Measurements from ENCODE around the gene RERG. TPM values are rescaled to one million over a fixed set of nuclear protein-coding genes. Genes with fewer than 3 reads are reported as not detected.

Gene RERG
- total and polyA plus RNA-seq, 4 donors = 1.0 to 1.4 (median 1.1) TPM

DNA sequence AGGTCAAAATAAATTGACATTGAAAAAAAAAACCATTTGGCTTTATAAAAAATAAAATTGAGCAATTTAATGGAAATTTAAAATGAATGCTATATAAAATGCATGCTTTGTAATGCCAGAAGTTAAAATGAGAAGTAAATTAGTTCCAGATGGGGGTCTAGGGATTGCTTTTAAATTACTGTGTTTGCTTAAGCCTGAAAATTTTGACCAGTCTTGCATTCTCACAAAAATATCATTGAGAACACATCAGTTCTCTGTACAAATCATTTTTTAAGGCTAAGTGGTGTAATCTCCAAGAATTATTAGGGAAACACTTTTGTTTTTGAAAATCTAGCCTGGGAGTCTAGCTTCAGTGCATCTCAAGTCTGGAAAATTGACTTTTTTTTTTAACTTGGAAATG lies 90.7 kb downstream of the RERG start:
- TF ChIP-seq HNF4G (IDR thresholded peaks at IDR 0.05) (no peak), RXRA (IDR thresholded peaks at IDR 0.05) (no peak), EGR1 (IDR thresholded peaks at IDR 0.05; ENCODE audit: low read depth in 2 of 2) (no peak), GABPA (IDR thresholded peaks at IDR 0.05 in 1 of 2, conservative IDR thresholded peaks at IDR 0.05 in 1 of 2) (no peak), SP1 (IDR thresholded peaks at IDR 0.05) (no peak), FOXA2 (IDR thresholded peaks at IDR 0.05) (no peak), JUND (IDR thresholded peaks at IDR 0.05) (no peak), TAF1 (conservative IDR thresholded peaks at IDR 0.05) (no peak), RAD21 (IDR thresholded peaks at IDR 0.05) (no peak), FOXA1 (IDR thresholded peaks at IDR 0.05) (no peak)
- TF ChIP-seq, protein P1, sequence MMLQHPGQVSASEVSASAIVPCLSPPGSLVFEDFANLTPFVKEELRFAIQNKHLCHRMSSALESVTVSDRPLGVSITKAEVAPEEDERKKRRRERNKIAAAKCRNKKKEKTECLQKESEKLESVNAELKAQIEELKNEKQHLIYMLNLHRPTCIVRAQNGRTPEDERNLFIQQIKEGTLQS (IDR thresholded peaks at IDR 0.05) = no peak
- TF ChIP-seq, protein P2, sequence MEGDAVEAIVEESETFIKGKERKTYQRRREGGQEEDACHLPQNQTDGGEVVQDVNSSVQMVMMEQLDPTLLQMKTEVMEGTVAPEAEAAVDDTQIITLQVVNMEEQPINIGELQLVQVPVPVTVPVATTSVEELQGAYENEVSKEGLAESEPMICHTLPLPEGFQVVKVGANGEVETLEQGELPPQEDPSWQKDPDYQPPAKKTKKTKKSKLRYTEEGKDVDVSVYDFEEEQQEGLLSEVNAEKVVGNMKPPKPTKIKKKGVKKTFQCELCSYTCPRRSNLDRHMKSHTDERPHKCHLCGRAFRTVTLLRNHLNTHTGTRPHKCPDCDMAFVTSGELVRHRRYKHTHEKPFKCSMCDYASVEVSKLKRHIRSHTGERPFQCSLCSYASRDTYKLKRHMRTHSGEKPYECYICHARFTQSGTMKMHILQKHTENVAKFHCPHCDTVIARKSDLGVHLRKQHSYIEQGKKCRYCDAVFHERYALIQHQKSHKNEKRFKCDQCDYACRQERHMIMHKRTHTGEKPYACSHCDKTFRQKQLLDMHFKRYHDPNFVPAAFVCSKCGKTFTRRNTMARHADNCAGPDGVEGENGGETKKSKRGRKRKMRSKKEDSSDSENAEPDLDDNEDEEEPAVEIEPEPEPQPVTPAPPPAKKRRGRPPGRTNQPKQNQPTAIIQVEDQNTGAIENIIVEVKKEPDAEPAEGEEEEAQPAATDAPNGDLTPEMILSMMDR (IDR thresholded peaks at IDR 0.05; ENCODE audit: low read depth, low read length, missing input control) = no peak
- TF ChIP-seq, protein P3, sequence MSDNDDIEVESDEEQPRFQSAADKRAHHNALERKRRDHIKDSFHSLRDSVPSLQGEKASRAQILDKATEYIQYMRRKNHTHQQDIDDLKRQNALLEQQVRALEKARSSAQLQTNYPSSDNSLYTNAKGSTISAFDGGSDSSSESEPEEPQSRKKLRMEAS (IDR thresholded peaks at IDR 0.05) = no peak
- TF ChIP-seq, protein P4, sequence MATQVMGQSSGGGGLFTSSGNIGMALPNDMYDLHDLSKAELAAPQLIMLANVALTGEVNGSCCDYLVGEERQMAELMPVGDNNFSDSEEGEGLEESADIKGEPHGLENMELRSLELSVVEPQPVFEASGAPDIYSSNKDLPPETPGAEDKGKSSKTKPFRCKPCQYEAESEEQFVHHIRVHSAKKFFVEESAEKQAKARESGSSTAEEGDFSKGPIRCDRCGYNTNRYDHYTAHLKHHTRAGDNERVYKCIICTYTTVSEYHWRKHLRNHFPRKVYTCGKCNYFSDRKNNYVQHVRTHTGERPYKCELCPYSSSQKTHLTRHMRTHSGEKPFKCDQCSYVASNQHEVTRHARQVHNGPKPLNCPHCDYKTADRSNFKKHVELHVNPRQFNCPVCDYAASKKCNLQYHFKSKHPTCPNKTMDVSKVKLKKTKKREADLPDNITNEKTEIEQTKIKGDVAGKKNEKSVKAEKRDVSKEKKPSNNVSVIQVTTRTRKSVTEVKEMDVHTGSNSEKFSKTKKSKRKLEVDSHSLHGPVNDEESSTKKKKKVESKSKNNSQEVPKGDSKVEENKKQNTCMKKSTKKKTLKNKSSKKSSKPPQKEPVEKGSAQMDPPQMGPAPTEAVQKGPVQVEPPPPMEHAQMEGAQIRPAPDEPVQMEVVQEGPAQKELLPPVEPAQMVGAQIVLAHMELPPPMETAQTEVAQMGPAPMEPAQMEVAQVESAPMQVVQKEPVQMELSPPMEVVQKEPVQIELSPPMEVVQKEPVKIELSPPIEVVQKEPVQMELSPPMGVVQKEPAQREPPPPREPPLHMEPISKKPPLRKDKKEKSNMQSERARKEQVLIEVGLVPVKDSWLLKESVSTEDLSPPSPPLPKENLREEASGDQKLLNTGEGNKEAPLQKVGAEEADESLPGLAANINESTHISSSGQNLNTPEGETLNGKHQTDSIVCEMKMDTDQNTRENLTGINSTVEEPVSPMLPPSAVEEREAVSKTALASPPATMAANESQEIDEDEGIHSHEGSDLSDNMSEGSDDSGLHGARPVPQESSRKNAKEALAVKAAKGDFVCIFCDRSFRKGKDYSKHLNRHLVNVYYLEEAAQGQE (IDR thresholded peaks at IDR 0.05) = no peak
- TF ChIP-seq, protein P5, sequence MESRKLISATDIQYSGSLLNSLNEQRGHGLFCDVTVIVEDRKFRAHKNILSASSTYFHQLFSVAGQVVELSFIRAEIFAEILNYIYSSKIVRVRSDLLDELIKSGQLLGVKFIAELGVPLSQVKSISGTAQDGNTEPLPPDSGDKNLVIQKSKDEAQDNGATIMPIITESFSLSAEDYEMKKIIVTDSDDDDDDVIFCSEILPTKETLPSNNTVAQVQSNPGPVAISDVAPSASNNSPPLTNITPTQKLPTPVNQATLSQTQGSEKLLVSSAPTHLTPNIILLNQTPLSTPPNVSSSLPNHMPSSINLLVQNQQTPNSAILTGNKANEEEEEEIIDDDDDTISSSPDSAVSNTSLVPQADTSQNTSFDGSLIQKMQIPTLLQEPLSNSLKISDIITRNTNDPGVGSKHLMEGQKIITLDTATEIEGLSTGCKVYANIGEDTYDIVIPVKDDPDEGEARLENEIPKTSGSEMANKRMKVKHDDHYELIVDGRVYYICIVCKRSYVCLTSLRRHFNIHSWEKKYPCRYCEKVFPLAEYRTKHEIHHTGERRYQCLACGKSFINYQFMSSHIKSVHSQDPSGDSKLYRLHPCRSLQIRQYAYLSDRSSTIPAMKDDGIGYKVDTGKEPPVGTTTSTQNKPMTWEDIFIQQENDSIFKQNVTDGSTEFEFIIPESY (IDR thresholded peaks at IDR 0.05) = no peak

DNA sequence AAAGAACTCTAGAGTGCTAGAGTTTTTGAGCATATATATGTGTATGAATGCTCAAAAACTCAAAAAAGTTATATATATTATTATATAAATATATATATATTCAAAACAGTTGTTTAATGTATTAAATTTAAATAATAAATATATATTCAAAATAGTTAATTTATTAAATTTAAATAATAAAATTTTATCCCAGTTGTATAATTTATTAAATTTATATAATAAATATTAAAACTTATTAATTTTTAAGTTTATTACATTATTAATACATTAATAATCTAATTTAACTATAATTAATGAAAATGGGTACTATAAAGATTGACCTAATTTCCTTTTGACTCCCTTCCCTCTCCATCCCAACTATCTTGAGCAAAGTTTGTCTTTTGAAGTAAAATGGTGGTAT lies 97.8 kb downstream of the RERG start:
- Histone ChIP-seq H3K9ac (ENCODE audit: low read depth in 1 of 2, low read length in 2 of 2) (no peak overlapping the region), H3K36me3 (ENCODE audit: control insufficient read depth in 4 of 4, insufficient read depth in 3 of 4, low read depth in 1 of 4, low read length in 3 of 4) (no peaks in the 10 kb centered on the region), H3K27ac (ENCODE audit: low read depth in 1 of 2, low read length in 2 of 2) (no peak overlapping the region), H3K9me3 (ENCODE audit: control insufficient read depth in 4 of 4, low read length in 3 of 4) (no peaks in the 10 kb centered on the region), H3K4me3 (ENCODE audit: low read depth in 1 of 3, low read length in 3 of 3) (no peak overlapping the region), H3K4me1 (ENCODE audit: control insufficient read depth in 4 of 4, insufficient read depth in 4 of 4, low read length in 3 of 4) (no peaks in the 10 kb centered on the region), H3K27me3 (ENCODE audit: control insufficient read depth in 4 of 4, insufficient read depth in 4 of 4, low read length in 3 of 4) (no peaks in the 10 kb centered on the region)
- DNase-seq (ENCODE audit: low spot score) = no peak
- TF ChIP-seq HNF4G (IDR thresholded peaks at IDR 0.05) (no peak), FOXA2 (IDR thresholded peaks at IDR 0.05) (no peak), SP1 (IDR thresholded peaks at IDR 0.05) (no peak), TAF1 (conservative IDR thresholded peaks at IDR 0.05) (no peak)
- TF ChIP-seq, protein P1 (IDR thresholded peaks at IDR 0.05) = no peak

More for the DNA sequence above, 90.7 kb downstream of the RERG start:
- Histone ChIP-seq H3K4me1 (ENCODE audit: control insufficient read depth in 4 of 4, insufficient read depth in 4 of 4, low read length in 3 of 4) (no peaks in the 10 kb centered on the region), H3K4me3 (ENCODE audit: low read depth in 1 of 3, low read length in 3 of 3) (no peak overlapping the region), H3K27ac (ENCODE audit: low read depth in 1 of 2, low read length in 2 of 2) (no peak overlapping the region), H3K27me3 (ENCODE audit: control insufficient read depth in 4 of 4, insufficient read depth in 4 of 4, low read length in 3 of 4) (peaks cover 0 to 3% (median 0%) of the 10 kb centered on the region in 4 donors), H3K9me3 (ENCODE audit: control insufficient read depth in 4 of 4, low read length in 3 of 4) (no peaks in the 10 kb centered on the region), H3K9ac (ENCODE audit: low read depth in 1 of 2, low read length in 2 of 2) (no peak overlapping the region), H3K36me3 (ENCODE audit: control insufficient read depth in 4 of 4, insufficient read depth in 3 of 4, low read depth in 1 of 4, low read length in 3 of 4) (no peaks in the 10 kb centered on the region)
- no peak for DNase-seq (ENCODE audit: low spot score)
